Epithelial cell of prostate (primary cell): Measurements from ENCODE around the gene PRICKLE2.
"Not testable (repeated sequence)": the region's sequence is repeated elsewhere in the genome, so short reads cannot be mapped to it uniquely, and the experiment has no call there.

Source experiments
- DNase-seq: peaks from one replicate; pipeline ENCODE4 v3.0.0-alpha.2; 2011; ENCODE audit warnings: low read depth, low spot score
- H3K27ac ChIP-seq: fragments of 450-650 bp; 2 replicates; pipeline ENCODE4 v1.5.1; 2017; ENCODE audit warnings: mild to moderate bottlenecking

PRICKLE2 gene

GRCh38 chr3:64110071-64110470 is 115.2 kb downstream of the PRICKLE2 start:
- H3K27ac ChIP-seq, result no peak overlapping the region
- no peak for DNase-seq

- no peak overlapping the region for H3K27ac ChIP-seq
- DNase-seq, result no peak
These were observed 115.8 kb downstream of the PRICKLE2 start for GRCh38 chr3:64109438-64109837.

- DNase-seq, result no peak
- no peak overlapping the region for H3K27ac ChIP-seq
These were observed 116.4 kb downstream of the PRICKLE2 start for GRCh38 chr3:64108784-64109317.

- no peak for DNase-seq
- H3K27ac ChIP-seq, result no peak overlapping the region
These were observed 117.0 kb downstream of the PRICKLE2 start for GRCh38 chr3:64108231-64108630.

- H3K27ac ChIP-seq, result no peak overlapping the region
- DNase-seq, result no peak
These were observed 118.1 kb downstream of the PRICKLE2 start for GRCh38 chr3:64107190-64107589.

- DNase-seq, result no peak
- no peak overlapping the region for H3K27ac ChIP-seq
These were observed 119.5 kb downstream of the PRICKLE2 start for GRCh38 chr3:64105816-64106215.

- H3K27ac ChIP-seq, result peak overlapping the region; percentile 44
- DNase-seq, result peak; percentile 71
These were observed 120.6 kb downstream of the PRICKLE2 start for GRCh38 chr3:64104691-64105111.

GRCh38 chr3:64104006-64104405 is 121.3 kb downstream of the PRICKLE2 start:
- DNase-seq, result no peak
- H3K27ac ChIP-seq, result no peak overlapping the region

- H3K27ac ChIP-seq, result no peak overlapping the region
- DNase-seq, result no peak
These were observed 122.1 kb downstream of the PRICKLE2 start for GRCh38 chr3:64103131-64103530.

- H3K27ac ChIP-seq, result no peak overlapping the region
- no peak for DNase-seq
These were observed 123.1 kb downstream of the PRICKLE2 start for GRCh38 chr3:64102147-64102546.

- no peak for DNase-seq
- no peak overlapping the region for H3K27ac ChIP-seq
These were observed 126.0 kb downstream of the PRICKLE2 start for GRCh38 chr3:64099316-64099715.

GRCh38 chr3:64098670-64099069 is 126.6 kb downstream of the PRICKLE2 start:
- no peak overlapping the region for H3K27ac ChIP-seq
- DNase-seq, result no peak

GRCh38 chr3:64097920-64098319 is 127.3 kb downstream of the PRICKLE2 start:
- no peak overlapping the region for H3K27ac ChIP-seq
- DNase-seq, result no peak

- no peak for DNase-seq
- H3K27ac ChIP-seq, result no peak overlapping the region
These were observed 129.5 kb downstream of the PRICKLE2 start for GRCh38 chr3:64095802-64096201.

- no peak for DNase-seq
- no peak overlapping the region for H3K27ac ChIP-seq
These were observed 130.6 kb downstream of the PRICKLE2 start for GRCh38 chr3:64094713-64095079.

GRCh38 chr3:64093825-64094712 is 131.2 kb downstream of the PRICKLE2 start:
- no peak for DNase-seq
- no peak overlapping the region for H3K27ac ChIP-seq

GRCh38 chr3:64093211-64093610 is 132.1 kb downstream of the PRICKLE2 start:
- H3K27ac ChIP-seq, result no peak overlapping the region
- no peak for DNase-seq

- DNase-seq, result no peak
These were observed 133.8 kb downstream of the PRICKLE2 start for GRCh38 chr3:64091501-64091900.

GRCh38 chr3:64089386-64089785 is 135.9 kb downstream of the PRICKLE2 start:
- not testable (repeated sequence) for DNase-seq, H3K27ac ChIP-seq

More at GRCh38 chr3:64091501-64091900, 133.8 kb downstream of the PRICKLE2 start:
- no peak overlapping the region for H3K27ac ChIP-seq

- H3K27ac ChIP-seq, result no peak overlapping the region
- DNase-seq, result no peak
These were observed 136.7 kb downstream of the PRICKLE2 start for GRCh38 chr3:64088408-64089205.
